Right lung (tissue), 5 donors: ENCODE measurements around the gene OPTC. TPM values are rescaled to one million over a fixed set of nuclear protein-coding genes. Genes with fewer than 3 reads are reported as not detected.

Experiments used
- DNase-seq, 2 donors: peaks; one replicate each; pipeline ENCODE4 v3.0.0-alpha.2; 2013
- polyA plus RNA-seq, 5 donors: library from polyadenylated mRNA; unstranded; fragments of 120-200 nt; gene quantifications; one replicate each; pipeline versions ENCODE4 v1.2.1 to v1.2.3, GENCODE V29; 2013; ENCODE audit warnings: inconsistent platforms in 1 of 5, low replicate concordance in 1 of 5; ENCODE audit not compliant: insufficient read length in 5 of 5, insufficient read depth in 1 of 5

Gene OPTC
- polyA plus RNA-seq, 5 donors = not detected

- DNase-seq = peak in 1 of 2 donors; percentile 20
These were observed 64.3 kb downstream of the OPTC start for GRCh38 chr1:203558064-203558760.

Other genes starting within 250 kb of the OPTC start
- gene BTG2, start 188.6 kb upstream of the OPTC start, polyA plus RNA-seq = 10 to 100 TPM; 46.8 to 90.2 (median 79.9) TPM
- gene FMOD, start 143.0 kb upstream of the OPTC start, polyA plus RNA-seq = 100 to 1,000 TPM in 1 of 5 donors, 10 to 100 TPM in 4; 72.7 to 101 (median 81.1) TPM
- 1 to 10 TPM; 1.2 to 3.7 (median 2.0) TPM for gene PRELP, start 18.3 kb upstream of the OPTC start, polyA plus RNA-seq
- gene ATP2B4, start 132.7 kb downstream of the OPTC start, polyA plus RNA-seq = 100 to 1,000 TPM in 4 of 5 donors, 10 to 100 TPM in 1; 86.2 to 133 (median 111) TPM